ENCODE data around the gene C19orf33. TPM values are rescaled to one million over a fixed set of nuclear protein-coding genes. Genes with fewer than 3 reads are reported as not detected.

C19orf33 gene
- total and polyA plus RNA-seq, 2 donors from 2014 or later: 40.3 to 43.9 TPM

DNA sequence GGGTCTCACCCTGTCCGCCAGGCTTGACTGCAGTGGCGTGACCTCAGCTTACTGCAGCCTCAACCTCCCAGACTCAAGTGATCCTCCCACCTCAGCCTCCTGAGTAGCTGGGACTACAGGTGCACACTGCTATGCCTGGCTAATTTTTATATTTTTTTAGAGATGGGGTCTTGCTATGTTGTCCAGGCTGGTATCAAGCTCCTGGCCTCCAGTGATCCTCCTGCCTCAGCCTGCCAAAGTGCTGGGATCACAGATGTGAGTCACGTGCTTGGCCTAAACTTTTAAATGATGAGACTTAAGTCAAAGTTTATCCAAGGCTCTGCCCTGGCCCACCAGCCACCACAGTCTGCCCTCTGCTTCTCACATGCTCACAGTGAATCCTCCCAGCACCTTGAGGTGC lies 2.2 kb downstream of the C19orf33 start:
- no peak for FAIRE-seq

DNA sequence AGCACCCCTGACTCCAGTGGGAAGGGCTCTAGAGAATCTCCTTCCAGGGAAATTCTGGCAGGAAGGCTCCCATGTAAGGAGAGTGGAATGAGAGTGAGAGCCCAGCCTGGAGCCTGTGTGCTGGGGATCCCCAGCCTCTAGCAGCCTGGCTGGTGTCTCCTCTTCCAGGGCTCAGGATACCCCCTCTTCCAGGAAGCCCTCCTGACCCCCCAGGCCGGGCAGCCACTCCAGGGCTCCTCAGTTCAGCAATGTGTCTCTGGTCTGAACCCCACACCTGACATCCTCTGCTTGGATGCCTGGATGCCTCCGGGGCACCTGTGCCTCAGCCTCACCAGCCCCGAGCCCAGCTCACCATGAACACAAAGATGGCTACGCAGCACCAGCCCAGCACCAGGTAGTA lies 3.0 kb downstream of the C19orf33 start:
- FAIRE-seq (no peak), DNase-seq (no peak)
- TF ChIP-seq, protein P1, sequence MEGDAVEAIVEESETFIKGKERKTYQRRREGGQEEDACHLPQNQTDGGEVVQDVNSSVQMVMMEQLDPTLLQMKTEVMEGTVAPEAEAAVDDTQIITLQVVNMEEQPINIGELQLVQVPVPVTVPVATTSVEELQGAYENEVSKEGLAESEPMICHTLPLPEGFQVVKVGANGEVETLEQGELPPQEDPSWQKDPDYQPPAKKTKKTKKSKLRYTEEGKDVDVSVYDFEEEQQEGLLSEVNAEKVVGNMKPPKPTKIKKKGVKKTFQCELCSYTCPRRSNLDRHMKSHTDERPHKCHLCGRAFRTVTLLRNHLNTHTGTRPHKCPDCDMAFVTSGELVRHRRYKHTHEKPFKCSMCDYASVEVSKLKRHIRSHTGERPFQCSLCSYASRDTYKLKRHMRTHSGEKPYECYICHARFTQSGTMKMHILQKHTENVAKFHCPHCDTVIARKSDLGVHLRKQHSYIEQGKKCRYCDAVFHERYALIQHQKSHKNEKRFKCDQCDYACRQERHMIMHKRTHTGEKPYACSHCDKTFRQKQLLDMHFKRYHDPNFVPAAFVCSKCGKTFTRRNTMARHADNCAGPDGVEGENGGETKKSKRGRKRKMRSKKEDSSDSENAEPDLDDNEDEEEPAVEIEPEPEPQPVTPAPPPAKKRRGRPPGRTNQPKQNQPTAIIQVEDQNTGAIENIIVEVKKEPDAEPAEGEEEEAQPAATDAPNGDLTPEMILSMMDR (IDR thresholded peaks at IDR 0.05; ENCODE audit: borderline replicate concordance, extremely low read depth, insufficient read depth): no peak
- intact Hi-C loops (cut with DNase I): no loop called here
- Histone ChIP-seq H3K27me3 (ENCODE audit: control insufficient read depth, insufficient read depth, low read length) (no peaks in the 10 kb centered on the region), H3K9me3 (ENCODE audit: control insufficient read depth in 2 of 3, insufficient read depth in 1 of 3, low read length in 3 of 3) (no peaks in the 10 kb centered on the region), H3K4me1 (ENCODE audit: control insufficient read depth in 2 of 3, insufficient read depth in 2 of 3, low read depth in 1 of 3, low read length in 3 of 3) (no peaks in the 10 kb centered on the region), H3K27ac (ENCODE audit: low read depth in 2 of 2, low read length in 2 of 2) (no peak overlapping the region), H3K9ac (ENCODE audit: low read length in 3 of 3) (no peak overlapping the region), H3K4me3 (ENCODE audit: low read length in 3 of 3) (no peak overlapping the region), H3K36me3 (ENCODE audit: control insufficient read depth in 2 of 3, insufficient read depth in 3 of 3, low read length in 3 of 3) (peaks cover 0 to 8% (median 5%) of the 10 kb centered on the region in 3 donors)

More for the DNA sequence above, 2.2 kb downstream of the C19orf33 start:
- Histone ChIP-seq H3K9ac (ENCODE audit: low read length in 3 of 3) (no peak overlapping the region), H3K9me3 (ENCODE audit: control insufficient read depth in 2 of 3, insufficient read depth in 1 of 3, low read length in 3 of 3) (no peaks in the 10 kb centered on the region), H3K27me3 (ENCODE audit: control insufficient read depth, insufficient read depth, low read length) (no peaks in the 10 kb centered on the region), H3K27ac (ENCODE audit: low read depth in 2 of 2, low read length in 2 of 2) (no peak overlapping the region), H3K36me3 (ENCODE audit: control insufficient read depth in 2 of 3, insufficient read depth in 3 of 3, low read length in 3 of 3) (peaks cover 0 to 8% (median 5%) of the 10 kb centered on the region in 3 donors), H3K4me3 (ENCODE audit: low read length in 3 of 3) (no peak overlapping the region), H3K4me1 (ENCODE audit: control insufficient read depth in 2 of 3, insufficient read depth in 2 of 3, low read depth in 1 of 3, low read length in 3 of 3) (no peaks in the 10 kb centered on the region)
- intact Hi-C loops (cut with DNase I): no loop called here
- DNase-seq: no peak
- TF ChIP-seq, protein P1 (IDR thresholded peaks at IDR 0.05; ENCODE audit: borderline replicate concordance, extremely low read depth, insufficient read depth): no peak

DNA sequence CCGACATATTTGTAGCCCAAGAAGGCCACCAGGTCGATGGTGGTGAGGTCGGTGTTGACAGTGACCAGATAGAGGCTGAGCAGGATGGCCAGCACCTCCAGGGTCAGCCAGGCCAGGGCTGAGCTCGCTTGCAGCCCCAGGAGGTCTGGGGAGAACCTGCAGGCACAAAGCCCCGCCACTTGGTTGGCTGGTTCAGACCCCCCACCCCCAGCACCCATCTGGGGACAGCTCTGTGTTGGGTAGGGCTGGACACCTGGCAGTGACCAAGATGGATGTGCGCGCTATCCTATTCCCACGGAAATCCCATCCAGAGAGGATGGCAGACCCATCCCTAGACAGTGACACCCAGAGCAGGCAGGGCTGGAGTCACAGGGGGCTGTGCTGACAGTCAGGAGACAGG lies 3.5 kb downstream of the C19orf33 start:
- intact Hi-C loops (cut with DNase I): no loop called here
- peaks cover 0 to 8% (median 5%) of the 10 kb centered on the region in 3 donors for H3K36me3 ChIP-seq (ENCODE audit: control insufficient read depth in 2 of 3, insufficient read depth in 3 of 3, low read length in 3 of 3)
- FAIRE-seq: no peak

More for the DNA sequence above, 3.5 kb downstream of the C19orf33 start:
- H3K4me1 ChIP-seq (ENCODE audit: control insufficient read depth in 2 of 3, insufficient read depth in 2 of 3, low read depth in 1 of 3, low read length in 3 of 3): no peaks in the 10 kb centered on the region
- H3K27me3 ChIP-seq (ENCODE audit: control insufficient read depth, insufficient read depth, low read length): no peaks in the 10 kb centered on the region
- no peak for DNase-seq
- TF ChIP-seq, protein P1 (IDR thresholded peaks at IDR 0.05; ENCODE audit: borderline replicate concordance, extremely low read depth, insufficient read depth): no peak
- H3K9ac ChIP-seq (ENCODE audit: low read length in 3 of 3): no peak overlapping the region
- H3K4me3 ChIP-seq (ENCODE audit: low read length in 3 of 3): no peak overlapping the region
- H3K27ac ChIP-seq (ENCODE audit: low read depth in 2 of 2, low read length in 2 of 2): no peak overlapping the region
- no peaks in the 10 kb centered on the region for H3K9me3 ChIP-seq (ENCODE audit: control insufficient read depth in 2 of 3, insufficient read depth in 1 of 3, low read length in 3 of 3)

Data from kidney (tissue), 14 donors.